PC-3 (cell line): Measurements from ENCODE around the gene GABRB2.

ENCODE experiments used
- EZH2 ChIP-seq: fragments of 300-600 bp; sonication (generic); IDR thresholded peaks from one replicate; pipeline ENCODE4 v1.6.1; 2017; ENCODE audit warnings: antibody characterized with exemption, mild to moderate bottlenecking, low read length; ENCODE audit not compliant: unreplicated experiment
- EZH2phosphoT487 ChIP-seq: fragments of 300-600 bp; sonication (generic); IDR thresholded peaks from 2 replicates; pipeline ENCODE4 v1.6.1; 2018; ENCODE audit warnings: mild to moderate bottlenecking, antibody characterized with exemption, low read length, borderline replicate concordance
- TF ChIP-seq, protein P1 (sequence below): fragments of 300-600 bp; sonication (generic); conservative IDR thresholded peaks from 2 replicates; pipeline ENCODE4 v1.5.1; 2017; ENCODE audit warnings: antibody characterized with exemption, low read depth, mild to moderate bottlenecking, low read length

DNA sequence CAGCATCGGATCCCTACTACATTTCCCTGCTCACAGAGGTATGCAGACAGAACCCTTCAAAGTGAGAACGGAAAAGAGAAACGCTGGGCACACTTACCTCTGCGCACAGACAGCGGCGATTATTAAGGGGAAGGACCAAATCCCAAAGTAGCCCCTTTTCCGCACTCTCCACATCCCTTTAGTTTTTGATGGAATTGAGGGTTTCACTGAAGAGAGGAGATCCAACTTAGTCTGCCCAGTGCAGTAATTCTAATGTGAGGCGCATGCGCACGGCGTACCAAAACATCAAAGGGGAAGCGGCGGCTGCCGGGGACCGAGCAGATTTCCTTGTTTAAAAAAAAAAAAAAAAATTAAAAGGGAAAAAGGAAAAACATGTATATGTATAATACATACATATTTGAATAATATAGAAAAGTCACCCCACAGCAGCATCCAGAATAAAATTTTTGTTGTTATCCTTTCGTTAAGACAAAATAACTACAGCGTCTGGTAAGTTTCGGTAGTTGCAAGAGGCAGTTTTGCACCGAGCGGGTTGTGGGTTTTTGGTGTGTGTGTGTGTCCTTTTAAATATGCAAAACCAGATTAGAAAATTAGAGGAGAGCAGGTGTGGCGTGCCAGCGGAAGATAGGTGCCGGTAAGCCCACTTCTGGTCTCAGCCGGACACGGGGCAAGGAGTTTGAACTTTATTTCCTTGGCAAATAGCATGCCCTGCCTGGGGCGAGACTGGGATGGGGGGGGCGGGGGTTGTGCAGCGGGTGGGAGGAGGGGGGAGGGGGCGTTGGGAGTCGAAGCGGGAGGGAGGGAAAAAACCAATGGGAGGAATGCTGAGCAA lies at the start of gene GABRB2:
- TF ChIP-seq, protein P1, sequence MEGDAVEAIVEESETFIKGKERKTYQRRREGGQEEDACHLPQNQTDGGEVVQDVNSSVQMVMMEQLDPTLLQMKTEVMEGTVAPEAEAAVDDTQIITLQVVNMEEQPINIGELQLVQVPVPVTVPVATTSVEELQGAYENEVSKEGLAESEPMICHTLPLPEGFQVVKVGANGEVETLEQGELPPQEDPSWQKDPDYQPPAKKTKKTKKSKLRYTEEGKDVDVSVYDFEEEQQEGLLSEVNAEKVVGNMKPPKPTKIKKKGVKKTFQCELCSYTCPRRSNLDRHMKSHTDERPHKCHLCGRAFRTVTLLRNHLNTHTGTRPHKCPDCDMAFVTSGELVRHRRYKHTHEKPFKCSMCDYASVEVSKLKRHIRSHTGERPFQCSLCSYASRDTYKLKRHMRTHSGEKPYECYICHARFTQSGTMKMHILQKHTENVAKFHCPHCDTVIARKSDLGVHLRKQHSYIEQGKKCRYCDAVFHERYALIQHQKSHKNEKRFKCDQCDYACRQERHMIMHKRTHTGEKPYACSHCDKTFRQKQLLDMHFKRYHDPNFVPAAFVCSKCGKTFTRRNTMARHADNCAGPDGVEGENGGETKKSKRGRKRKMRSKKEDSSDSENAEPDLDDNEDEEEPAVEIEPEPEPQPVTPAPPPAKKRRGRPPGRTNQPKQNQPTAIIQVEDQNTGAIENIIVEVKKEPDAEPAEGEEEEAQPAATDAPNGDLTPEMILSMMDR: no peak
- TF ChIP-seq EZH2: no peak
- TF ChIP-seq EZH2phosphoT487: no peak
